ENCODE results near the gene REV3L.

DNA sequence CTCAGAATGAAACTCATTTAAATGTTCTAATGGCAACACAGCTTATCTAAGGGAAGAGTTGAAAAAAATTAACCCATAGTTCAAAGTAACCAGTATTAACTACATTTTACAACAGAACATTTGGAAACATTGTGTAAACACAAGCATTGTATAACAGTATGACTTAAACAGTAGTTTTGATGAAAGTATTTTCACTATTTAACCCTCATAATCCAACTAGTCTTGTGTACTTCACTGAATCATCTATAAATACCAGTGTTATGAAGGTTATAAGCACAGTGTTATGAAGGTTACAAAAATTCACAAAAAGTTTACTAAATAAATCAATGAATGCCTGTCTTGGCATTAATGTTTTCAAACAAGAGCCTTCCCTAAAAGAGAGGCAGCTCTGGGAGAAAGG is 66.5 kb downstream of the REV3L start:
- TF ChIP-seq, protein P1, sequence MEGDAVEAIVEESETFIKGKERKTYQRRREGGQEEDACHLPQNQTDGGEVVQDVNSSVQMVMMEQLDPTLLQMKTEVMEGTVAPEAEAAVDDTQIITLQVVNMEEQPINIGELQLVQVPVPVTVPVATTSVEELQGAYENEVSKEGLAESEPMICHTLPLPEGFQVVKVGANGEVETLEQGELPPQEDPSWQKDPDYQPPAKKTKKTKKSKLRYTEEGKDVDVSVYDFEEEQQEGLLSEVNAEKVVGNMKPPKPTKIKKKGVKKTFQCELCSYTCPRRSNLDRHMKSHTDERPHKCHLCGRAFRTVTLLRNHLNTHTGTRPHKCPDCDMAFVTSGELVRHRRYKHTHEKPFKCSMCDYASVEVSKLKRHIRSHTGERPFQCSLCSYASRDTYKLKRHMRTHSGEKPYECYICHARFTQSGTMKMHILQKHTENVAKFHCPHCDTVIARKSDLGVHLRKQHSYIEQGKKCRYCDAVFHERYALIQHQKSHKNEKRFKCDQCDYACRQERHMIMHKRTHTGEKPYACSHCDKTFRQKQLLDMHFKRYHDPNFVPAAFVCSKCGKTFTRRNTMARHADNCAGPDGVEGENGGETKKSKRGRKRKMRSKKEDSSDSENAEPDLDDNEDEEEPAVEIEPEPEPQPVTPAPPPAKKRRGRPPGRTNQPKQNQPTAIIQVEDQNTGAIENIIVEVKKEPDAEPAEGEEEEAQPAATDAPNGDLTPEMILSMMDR (IDR thresholded peaks at IDR 0.05 in 2 of 3, conservative IDR thresholded peaks at IDR 0.05 in 1 of 3; ENCODE audit: borderline replicate concordance in 1 of 3, insufficient read depth in 1 of 3, low read depth in 2 of 3, low read length in 2 of 3) = no peak
- no peak for TF ChIP-seq POLR2AphosphoS5 (IDR thresholded peaks at IDR 0.05; ENCODE audit: low read depth, low read length)
- TF ChIP-seq, protein P2, sequence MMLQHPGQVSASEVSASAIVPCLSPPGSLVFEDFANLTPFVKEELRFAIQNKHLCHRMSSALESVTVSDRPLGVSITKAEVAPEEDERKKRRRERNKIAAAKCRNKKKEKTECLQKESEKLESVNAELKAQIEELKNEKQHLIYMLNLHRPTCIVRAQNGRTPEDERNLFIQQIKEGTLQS (IDR thresholded peaks at IDR 0.05) = no peak
